Fibroblast of lung (primary cell): Measurements from ENCODE around the gene UBL5.

ENCODE experiments used
- EZH2 ChIP-seq: IDR thresholded peaks from 2 replicates; pipeline ENCODE4 v1.5.1; 2012; ENCODE audit warnings: low read length, control low read depth, mild to moderate bottlenecking; ENCODE audit errors: missing control alignments
- TF ChIP-seq, protein P1 (sequence below), 2 donors: IDR thresholded peaks in 1 of 2; conservative IDR thresholded peaks in 1 of 2; 1 replicate in 1 of 2; 2 replicates in 1 of 2; pipeline ENCODE4 v1.5.1; 2011 to 2012; ENCODE audit warnings: low read length in 2 of 2, control low read depth in 1 of 2, inconsistent platforms in 1 of 2, low read depth in 1 of 2, mild to moderate bottlenecking in 1 of 2

DNA sequence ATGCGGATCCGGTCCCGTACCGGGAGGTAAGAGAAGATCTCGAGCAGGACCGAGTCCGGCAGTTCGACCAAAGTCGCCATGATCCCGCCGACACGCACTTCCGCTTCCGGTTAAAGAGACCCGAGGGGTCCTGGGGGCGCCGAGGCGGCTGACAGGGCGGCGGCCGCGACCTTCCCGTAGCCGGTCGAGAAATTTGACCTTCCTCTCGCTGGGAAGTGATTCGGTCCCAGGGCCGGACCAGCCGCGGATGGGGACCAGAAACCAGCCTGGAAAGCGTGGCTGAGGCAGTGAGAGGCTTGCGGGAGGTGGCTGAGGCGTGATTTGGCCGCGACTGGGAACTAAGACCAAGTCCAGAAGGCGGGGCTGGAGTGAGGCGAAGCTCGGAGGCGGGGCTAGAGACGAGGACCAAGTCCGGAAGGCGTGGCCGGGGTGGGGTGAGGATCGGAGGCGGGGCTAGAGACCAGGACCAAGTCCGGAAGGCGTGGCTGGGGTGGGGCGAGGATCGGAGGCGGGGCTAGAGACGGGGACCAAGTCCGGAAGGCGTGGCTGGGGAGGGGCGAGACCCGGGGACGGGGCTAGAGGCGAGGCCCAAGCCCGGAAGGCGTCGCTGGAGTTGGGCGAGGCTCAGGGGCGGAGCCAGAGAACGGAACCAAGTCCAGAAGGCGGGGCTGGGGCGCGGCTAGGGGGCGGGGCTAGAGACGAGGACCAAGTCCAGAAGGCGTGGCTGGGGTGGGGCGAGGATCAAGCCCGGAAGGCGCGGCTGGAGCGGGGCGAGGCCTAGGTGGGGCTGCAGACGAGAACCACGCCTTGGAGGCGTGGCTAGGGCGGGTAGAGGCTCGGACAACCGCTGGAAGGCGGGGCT lies 8.8 kb upstream of the UBL5 start, which contains the start of gene FBXL12:
- TF ChIP-seq, protein P1, sequence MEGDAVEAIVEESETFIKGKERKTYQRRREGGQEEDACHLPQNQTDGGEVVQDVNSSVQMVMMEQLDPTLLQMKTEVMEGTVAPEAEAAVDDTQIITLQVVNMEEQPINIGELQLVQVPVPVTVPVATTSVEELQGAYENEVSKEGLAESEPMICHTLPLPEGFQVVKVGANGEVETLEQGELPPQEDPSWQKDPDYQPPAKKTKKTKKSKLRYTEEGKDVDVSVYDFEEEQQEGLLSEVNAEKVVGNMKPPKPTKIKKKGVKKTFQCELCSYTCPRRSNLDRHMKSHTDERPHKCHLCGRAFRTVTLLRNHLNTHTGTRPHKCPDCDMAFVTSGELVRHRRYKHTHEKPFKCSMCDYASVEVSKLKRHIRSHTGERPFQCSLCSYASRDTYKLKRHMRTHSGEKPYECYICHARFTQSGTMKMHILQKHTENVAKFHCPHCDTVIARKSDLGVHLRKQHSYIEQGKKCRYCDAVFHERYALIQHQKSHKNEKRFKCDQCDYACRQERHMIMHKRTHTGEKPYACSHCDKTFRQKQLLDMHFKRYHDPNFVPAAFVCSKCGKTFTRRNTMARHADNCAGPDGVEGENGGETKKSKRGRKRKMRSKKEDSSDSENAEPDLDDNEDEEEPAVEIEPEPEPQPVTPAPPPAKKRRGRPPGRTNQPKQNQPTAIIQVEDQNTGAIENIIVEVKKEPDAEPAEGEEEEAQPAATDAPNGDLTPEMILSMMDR (conservative IDR thresholded peaks at IDR 0.05 in 1 of 2, IDR thresholded peaks at IDR 0.05 in 1 of 2; ENCODE audit: low read depth in 1 of 2, low read length in 2 of 2): no peak
- TF ChIP-seq EZH2: no peak
